HL-60 (cell line): ENCODE measurements around the gene MFSD2A.

Experiments used
- DNase-seq, 2 experiments: peaks; one replicate each; pipeline ENCODE4 v3.0.0-alpha.2; 2010 to 2020; ENCODE audit warnings: low read depth in 1 of 2, low spot score in 1 of 2
- H3K27ac ChIP-seq: fragments of 250-450 bp; sonication (Bioruptor Pico); replicated peaks from 2 replicates; pipeline ENCODE4 v1.5.1; 2020; ENCODE audit warnings: mild to moderate bottlenecking, moderate library complexity
- H3K27me3 ChIP-seq: fragments of 250-450 bp; sonication (Bioruptor Pico); 2 replicates; pipeline ENCODE4 v1.5.1; 2021; ENCODE audit warnings: mild to moderate bottlenecking, moderate library complexity; ENCODE audit not compliant: insufficient read depth, poor library complexity, severe bottlenecking
- H3K4me3 ChIP-seq: replicated peaks from 2 replicates; pipeline ENCODE4 v1.5.1; 2011; ENCODE audit warnings: mild to moderate bottlenecking, control low read depth, low read length; ENCODE audit not compliant: insufficient read depth
- GABPA ChIP-seq: IDR thresholded peaks from 2 replicates; pipeline ENCODE4 v1.6.1; 2012; ENCODE audit warnings: low read depth
- POLR2AphosphoS5 ChIP-seq: IDR thresholded peaks from 2 replicates; pipeline ENCODE4 v1.6.1; 2012; ENCODE audit warnings: low read depth
- SPI1 ChIP-seq: IDR thresholded peaks from 2 replicates; pipeline ENCODE4 v1.6.1; 2012; ENCODE audit warnings: low read depth, mild to moderate bottlenecking, borderline replicate concordance
- TF ChIP-seq, protein P1 (sequence below): IDR thresholded peaks from one replicate; pipeline ENCODE4 v1.5.1; 2011; ENCODE audit warnings: low read length, control low read depth, inconsistent platforms; ENCODE audit not compliant: insufficient read depth
- TF ChIP-seq, protein P2 (sequence below): IDR thresholded peaks from 2 replicates; pipeline ENCODE4 v1.6.1; 2012; ENCODE audit warnings: low read depth; ENCODE audit not compliant: insufficient replicate concordance

The MFSD2A gene

DNA sequence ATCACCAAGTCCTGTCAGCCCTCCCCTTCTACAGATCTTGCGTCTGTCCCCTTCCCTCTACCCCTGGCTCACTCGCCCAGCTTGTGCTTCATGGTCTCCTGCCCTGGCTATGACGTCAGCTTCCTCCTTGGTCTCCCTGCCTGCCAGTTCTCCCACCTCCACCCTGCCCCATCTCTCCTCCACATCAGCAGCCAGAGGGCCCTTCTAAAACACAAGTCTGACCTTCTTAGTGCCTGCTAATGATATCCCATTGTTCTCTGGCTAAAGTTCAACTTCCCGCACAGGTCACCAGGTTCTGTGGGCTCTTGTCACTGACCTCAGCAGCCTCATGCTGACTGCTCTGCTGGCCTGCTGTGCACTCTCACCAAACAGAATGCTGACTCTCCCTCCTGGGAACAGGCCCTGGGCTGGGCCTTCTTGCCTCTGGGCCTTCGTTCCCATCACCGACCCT is 28.6 kb upstream of the MFSD2A start:
- Histone ChIP-seq H3K4me3 (no peak overlapping the region), H3K27me3 (no peaks in the 10 kb centered on the region), H3K27ac (no peak overlapping the region)
- TF ChIP-seq GABPA (no peak), POLR2AphosphoS5 (no peak), SPI1 (no peak)
- TF ChIP-seq, protein P1, sequence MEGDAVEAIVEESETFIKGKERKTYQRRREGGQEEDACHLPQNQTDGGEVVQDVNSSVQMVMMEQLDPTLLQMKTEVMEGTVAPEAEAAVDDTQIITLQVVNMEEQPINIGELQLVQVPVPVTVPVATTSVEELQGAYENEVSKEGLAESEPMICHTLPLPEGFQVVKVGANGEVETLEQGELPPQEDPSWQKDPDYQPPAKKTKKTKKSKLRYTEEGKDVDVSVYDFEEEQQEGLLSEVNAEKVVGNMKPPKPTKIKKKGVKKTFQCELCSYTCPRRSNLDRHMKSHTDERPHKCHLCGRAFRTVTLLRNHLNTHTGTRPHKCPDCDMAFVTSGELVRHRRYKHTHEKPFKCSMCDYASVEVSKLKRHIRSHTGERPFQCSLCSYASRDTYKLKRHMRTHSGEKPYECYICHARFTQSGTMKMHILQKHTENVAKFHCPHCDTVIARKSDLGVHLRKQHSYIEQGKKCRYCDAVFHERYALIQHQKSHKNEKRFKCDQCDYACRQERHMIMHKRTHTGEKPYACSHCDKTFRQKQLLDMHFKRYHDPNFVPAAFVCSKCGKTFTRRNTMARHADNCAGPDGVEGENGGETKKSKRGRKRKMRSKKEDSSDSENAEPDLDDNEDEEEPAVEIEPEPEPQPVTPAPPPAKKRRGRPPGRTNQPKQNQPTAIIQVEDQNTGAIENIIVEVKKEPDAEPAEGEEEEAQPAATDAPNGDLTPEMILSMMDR, result no peak
- TF ChIP-seq, protein P2, sequence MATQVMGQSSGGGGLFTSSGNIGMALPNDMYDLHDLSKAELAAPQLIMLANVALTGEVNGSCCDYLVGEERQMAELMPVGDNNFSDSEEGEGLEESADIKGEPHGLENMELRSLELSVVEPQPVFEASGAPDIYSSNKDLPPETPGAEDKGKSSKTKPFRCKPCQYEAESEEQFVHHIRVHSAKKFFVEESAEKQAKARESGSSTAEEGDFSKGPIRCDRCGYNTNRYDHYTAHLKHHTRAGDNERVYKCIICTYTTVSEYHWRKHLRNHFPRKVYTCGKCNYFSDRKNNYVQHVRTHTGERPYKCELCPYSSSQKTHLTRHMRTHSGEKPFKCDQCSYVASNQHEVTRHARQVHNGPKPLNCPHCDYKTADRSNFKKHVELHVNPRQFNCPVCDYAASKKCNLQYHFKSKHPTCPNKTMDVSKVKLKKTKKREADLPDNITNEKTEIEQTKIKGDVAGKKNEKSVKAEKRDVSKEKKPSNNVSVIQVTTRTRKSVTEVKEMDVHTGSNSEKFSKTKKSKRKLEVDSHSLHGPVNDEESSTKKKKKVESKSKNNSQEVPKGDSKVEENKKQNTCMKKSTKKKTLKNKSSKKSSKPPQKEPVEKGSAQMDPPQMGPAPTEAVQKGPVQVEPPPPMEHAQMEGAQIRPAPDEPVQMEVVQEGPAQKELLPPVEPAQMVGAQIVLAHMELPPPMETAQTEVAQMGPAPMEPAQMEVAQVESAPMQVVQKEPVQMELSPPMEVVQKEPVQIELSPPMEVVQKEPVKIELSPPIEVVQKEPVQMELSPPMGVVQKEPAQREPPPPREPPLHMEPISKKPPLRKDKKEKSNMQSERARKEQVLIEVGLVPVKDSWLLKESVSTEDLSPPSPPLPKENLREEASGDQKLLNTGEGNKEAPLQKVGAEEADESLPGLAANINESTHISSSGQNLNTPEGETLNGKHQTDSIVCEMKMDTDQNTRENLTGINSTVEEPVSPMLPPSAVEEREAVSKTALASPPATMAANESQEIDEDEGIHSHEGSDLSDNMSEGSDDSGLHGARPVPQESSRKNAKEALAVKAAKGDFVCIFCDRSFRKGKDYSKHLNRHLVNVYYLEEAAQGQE, result no peak
- DNase-seq, result peak in 1 of 2 experiments; percentile 63

DNA sequence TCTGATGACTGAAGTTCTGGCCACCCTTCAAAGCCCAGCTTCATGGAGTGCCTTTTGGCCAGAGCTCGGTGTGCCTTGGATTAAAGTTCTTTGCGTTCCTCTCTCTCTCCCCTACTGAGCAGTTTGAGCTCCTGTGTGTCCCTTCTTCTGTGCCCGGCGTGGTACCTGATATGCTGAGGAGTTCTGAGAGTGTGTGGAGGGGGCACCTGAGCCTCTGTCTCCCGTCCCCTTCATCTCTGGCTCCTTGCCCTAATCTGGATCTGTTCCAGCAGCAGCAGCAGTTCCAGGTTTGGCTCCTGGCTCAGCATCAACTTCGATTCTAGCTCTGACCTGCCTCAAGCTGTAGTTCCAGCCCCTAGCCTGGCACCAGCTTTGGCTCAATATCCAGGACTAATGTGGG is 28.1 kb upstream of the MFSD2A start:
- no peak for TF ChIP-seq POLR2AphosphoS5
- TF ChIP-seq GABPA, result no peak
- TF ChIP-seq, protein P1, result no peak
- TF ChIP-seq, protein P2, result no peak
- TF ChIP-seq SPI1, result no peak
- no peaks in the 10 kb centered on the region for H3K27me3 ChIP-seq
- no peak for DNase-seq
- no peak overlapping the region for H3K4me3 ChIP-seq
- no peak overlapping the region for H3K27ac ChIP-seq

DNA sequence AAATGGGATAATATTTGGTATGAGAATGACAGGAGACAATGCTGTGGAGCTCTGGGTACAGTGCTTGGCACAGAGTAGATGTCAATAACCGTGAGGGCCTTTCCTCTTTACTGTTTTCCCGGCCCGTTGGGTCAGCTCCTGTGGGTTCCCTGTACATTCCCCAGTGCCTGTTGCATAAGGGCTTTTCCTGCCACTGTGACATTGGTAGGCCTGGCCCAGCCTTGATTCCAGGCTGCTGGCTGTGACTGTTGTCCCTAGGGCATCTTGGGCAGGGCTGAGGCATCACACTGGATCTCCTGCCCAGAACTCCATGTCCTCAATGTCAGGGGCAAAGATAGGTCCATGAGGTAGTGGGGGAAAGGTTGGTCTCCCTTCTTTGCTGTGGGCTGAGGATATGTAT is 27.4 kb upstream of the MFSD2A start:
- DNase-seq, result no peak
- H3K27me3 ChIP-seq, result no peaks in the 10 kb centered on the region
- H3K27ac ChIP-seq, result no peak overlapping the region
- TF ChIP-seq SPI1, result no peak
- TF ChIP-seq POLR2AphosphoS5, result no peak
- no peak for TF ChIP-seq GABPA
- H3K4me3 ChIP-seq, result no peak overlapping the region

DNA sequence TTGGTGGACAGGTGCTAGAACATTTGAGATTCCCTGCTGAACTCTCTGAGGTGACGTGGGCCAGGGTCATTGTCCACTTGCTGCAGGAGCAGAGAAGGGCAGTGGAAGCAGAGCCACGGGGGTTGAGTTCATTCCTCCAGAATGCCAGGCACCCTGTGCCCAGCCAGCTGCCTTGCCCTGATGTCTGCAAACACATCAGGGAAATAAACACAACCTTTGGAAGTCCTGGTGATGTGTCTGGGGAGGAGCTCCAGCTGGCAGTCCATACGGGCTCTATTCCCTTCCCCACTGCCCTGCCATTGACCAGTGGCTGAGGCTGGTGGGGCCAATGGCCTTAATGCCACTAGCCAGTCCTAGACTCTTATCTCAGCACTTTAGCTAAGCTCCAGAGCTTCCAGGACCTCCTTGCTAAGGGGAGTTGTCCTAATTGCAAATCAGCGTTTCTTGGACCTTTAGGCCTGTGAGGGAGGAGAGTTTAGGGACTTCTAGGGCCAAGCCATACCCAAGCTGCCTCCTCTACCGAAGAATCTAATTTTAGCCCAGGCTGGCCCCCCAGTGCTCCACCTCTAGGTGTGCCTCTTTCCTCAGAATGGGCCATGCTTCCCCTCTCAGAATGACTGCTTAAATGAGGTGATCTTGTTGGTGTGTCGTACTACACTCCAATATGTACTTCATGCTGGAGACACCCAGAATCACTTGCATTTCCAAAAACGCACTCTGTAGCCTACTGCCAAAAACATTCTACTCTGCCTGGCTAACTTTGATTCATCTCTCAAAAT is 25.9 kb upstream of the MFSD2A start:
- Histone ChIP-seq H3K27me3 (no peaks in the 10 kb centered on the region), H3K4me3 (no peak overlapping the region), H3K27ac (no peak overlapping the region)
- no peak for DNase-seq
- TF ChIP-seq GABPA (no peak), POLR2AphosphoS5 (no peak), SPI1 (no peak)
- TF ChIP-seq, protein P1, result no peak
- TF ChIP-seq, protein P2, result no peak
